Activated CD4-positive, alpha-beta T cell treated with anti-CD3 and anti-CD28 coated beads, Interleukin-2, Interleukin-6, amounts not matched to agents 100 ng/mL and 50 ng/mL, durations not matched to agents 16 hours and 8 hours (primary cell): ENCODE measurements around the gene RTL1.

Source experiments
- DNase-seq: peaks from one replicate; pipeline ENCODE4 v3.0.0-alpha.2; 2020

The RTL1 gene

GRCh38 chr14:100845341-100845740 is 58.2 kb downstream of the RTL1 start:
- DNase-seq, result no peak

DNA sequence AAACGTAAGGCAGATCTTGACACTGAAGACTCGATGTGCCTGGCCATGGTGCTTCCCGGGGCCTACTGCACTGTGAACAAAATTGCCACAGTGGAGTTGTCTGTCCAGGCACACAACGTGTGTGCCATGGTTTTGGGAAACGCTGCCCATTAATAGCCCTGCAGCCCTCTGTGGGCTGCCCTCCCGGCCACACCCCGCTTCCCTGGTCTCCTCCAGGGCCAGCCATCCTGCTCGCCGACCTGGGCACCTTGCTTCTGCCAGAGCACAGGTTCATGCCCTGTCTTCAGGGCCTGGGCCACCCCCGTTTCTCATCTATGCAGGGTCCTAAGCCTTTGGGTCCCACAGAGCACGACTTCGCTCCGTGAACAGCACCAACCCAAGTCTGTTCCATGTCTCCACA is 58.7 kb downstream of the RTL1 start:
- DNase-seq, result no peak

GRCh38 chr14:100844421-100844820 is 59.1 kb downstream of the RTL1 start:
- DNase-seq, result no peak

GRCh38 chr14:100844082-100844408 is 59.5 kb downstream of the RTL1 start:
- DNase-seq, result no peak

- no peak for DNase-seq
Observed at GRCh38 chr14:100842799-100843198, 60.7 kb downstream of the RTL1 start.

GRCh38 chr14:100841761-100842403 is 61.6 kb downstream of the RTL1 start:
- DNase-seq, result no peak

DNA sequence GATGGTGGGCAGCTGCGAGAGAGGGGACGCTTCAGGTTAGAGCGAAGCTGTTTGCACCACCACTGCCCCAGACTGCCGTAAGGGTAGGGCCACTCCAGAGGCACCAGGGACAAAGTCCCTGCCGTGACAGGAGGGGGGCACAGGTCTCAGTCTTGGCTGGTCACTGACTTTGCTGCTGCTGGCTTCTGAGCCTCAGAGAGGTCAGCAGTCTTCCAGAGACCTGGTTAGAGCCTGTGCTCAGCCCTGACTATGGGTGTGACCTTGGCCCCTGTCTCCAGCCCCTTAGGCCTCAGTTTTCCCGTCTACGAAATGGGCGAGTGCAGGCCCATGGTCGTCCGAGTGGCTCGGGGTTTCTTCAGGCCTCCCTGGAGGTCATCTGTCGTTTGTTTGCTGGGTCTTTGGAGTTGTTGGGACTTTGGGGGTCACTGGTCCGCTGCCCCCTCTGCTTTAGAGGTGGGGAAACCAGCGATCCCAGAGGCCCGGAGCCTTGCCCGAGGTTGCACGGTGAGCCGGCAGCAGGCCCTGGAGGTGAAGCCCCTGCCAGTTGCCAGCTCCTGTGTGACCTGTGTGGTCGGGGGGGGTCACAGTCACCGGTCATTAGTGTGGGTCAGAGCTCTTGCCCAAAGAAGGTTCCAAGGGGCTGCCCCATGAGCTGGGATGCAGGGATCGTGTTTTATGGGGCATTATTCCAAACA is 62.3 kb downstream of the RTL1 start:
- no peak for DNase-seq

DNA sequence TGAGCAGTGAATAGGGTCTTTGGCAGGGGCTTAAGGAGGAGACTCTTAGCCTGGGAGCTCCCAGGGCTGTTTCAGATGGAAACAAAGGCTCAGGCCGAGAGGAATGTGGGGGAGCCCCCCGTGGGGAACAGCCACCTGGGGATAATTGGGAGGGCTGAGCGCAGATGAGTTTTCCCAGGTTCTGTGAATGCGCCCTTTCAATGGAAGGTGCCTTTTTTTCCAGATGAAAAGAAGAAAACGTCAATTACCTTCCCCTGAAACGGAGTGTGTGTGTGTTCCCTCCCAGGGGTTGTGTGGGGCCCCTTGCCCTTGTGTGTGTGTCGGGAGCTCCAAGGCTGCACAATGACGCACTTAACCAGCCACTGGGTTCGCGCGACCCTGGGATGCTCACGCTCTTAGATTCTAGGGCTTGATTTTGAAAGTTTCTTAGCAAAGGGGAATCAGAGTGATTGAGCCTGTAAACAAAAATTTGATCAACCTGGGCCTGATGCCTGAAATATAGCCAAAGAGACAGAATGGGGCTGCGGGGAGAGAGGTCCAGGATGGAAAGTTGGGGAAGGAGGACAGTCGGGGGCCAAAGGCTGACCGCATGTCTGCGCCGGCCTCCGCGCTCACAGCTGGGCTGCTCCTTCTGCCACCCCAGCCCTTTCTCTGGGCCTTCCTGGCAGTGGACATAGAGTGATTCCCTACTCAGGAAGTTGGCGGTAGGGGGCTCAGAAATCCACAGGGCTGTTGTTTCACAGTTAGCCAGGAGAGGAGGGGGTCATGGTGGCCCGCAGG is 63.0 kb downstream of the RTL1 start:
- no peak for DNase-seq

GRCh38 chr14:100839681-100840111 is 63.8 kb downstream of the RTL1 start:
- DNase-seq, result no peak

GRCh38 chr14:100839315-100839585 is 64.3 kb downstream of the RTL1 start:
- no peak for DNase-seq

DNA sequence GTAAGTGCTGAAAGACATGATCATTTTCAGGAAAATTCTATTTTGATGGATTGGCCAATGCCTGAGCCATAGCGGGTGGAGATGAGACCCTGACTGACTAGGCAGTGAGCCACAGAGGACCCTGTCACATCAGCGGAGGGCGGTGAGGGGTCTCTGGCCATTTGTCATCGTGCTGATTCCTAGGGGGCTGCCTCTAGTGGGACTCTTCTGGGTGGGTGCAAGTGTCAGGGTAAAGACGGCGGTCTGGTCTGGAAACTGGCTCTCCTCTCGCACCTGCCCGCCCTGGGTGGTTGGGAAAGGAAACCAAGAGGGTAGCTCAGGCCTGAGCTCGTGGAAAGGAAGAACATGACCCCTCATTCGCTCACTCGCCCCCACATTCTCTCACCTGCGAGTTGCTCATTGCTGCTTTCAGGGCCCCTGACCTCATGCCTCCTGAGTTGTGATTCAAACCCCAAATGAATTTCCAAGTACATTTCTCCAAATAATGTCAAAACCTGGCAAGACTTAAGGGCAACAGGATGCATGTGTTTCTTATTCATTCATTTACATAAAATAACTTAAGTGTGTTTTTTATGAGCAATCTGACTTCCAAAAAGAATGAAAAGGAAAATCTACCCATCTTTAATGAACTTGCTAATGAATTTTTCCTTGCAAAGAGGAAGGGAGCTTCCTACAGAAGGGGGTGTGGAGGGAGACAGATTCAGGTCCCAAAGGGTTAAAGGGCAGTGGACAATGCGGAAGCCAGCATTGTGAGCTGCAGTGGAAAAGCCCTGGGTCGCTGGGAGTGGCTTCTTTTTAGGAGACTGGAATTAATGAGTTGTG is 64.8 kb downstream of the RTL1 start:
- no peak for DNase-seq

- no peak for DNase-seq
Observed at GRCh38 chr14:100837805-100838350, 65.6 kb downstream of the RTL1 start.

- no peak for DNase-seq
Observed at GRCh38 chr14:100836941-100837804, 66.3 kb downstream of the RTL1 start.

- no peak for DNase-seq
Observed at GRCh38 chr14:100836311-100836805, 67.2 kb downstream of the RTL1 start.

DNA sequence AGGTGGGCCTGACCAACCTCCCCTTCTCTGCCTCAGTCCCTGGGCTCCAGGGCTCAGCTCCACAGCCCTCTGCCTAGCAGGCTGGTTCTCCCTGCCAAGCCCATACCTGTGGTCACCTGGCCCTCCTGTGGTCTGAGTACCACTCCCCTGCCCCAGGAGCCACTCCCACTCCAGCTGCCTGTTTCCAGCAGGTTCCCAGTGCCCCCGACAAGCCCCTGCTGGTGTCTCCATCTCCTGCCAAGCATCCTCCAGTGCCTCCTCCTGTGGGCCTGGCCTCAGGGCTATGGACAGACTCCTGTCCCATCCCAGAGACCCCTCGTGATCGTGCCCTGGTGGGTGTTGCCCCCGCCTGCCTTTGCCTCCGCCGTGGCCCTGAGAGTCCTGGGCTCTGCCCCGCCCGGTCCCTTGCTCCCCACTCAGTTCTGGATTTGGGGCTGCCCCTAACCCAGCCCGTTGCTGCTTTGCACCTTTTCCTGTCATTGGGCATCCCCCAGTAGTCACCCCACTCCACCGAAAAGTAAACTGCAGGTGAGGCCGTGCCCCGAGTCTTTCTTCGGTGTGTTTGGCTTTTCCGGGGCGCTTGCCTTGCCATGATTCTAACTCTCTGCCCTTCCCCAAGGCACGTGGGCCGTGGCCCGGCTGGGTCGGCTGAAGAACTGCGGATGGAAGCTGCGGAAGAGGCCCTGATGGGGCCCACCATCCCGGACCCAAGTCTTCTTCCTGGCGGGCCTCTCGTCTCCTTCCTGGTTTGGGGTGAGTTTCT is 67.8 kb downstream of the RTL1 start:
- DNase-seq, result no peak

- no peak for DNase-seq
Observed at GRCh38 chr14:100834794-100835547, 68.6 kb downstream of the RTL1 start.

DNA sequence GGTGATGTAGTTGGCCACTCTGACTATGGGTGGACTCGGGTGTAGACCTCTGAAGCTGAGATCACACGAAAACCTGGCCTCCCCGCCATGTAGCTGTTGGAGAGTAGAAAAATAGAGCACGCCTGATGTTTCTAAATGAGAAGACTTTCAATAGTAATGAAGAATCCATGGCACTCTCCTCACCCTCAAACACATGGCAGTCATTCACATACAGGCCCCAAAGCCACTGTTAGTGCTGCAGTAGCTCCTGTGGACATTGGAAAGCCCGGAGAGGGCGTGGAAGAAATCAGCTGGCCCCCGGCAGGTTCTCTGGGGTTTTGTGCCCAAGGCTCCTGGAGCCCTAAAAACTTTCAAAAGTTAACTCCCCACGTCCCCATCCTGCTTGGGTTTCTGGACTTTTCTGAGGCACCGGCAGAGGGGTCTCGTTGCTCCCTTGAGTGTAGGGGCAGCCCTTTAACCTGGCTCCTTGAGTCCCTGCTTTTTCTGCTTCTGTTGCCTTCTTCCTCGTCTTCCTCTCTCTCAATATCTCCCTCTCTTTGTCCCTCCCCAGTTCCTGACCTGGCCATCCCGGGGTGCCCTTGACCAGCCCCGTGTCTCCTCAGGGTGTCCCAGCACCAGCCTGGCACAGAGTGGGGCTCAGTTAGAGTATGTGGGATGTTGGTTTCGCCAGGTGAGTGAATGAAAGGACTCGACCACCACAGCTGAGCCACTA is 69.3 kb downstream of the RTL1 start:
- DNase-seq, result no peak

DNA sequence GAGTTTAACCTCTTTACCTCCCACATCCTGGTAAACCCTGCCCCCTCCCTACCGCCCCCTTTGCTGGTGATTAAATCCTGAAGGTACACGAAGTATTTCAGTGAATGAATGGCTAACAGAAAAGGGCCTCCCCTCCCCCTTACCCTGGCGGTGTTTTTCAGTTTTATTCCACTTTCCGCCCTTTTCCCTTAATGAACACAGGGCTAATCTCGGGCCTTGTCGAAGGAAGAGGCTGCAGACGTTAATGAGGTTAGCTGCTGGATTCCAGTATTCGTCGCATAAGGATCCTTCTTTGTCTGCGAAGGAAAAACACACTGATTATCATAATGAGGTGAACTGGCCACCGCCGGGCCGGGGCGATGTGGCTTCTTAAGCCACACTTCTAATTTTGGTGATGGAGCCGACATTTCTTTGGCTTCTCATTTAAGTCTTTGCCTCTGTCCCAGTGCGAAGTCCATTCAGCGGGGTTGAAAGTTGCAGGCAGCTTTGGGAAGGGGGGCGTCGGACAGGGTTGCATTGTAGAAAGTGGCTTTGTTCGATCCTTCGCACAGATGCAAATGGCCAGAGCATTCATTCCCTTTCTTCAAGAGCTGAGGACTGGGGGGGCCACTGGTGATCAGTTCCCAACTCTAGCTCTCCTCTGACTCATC is 71.1 kb downstream of the RTL1 start:
- DNase-seq, result no peak

DNA sequence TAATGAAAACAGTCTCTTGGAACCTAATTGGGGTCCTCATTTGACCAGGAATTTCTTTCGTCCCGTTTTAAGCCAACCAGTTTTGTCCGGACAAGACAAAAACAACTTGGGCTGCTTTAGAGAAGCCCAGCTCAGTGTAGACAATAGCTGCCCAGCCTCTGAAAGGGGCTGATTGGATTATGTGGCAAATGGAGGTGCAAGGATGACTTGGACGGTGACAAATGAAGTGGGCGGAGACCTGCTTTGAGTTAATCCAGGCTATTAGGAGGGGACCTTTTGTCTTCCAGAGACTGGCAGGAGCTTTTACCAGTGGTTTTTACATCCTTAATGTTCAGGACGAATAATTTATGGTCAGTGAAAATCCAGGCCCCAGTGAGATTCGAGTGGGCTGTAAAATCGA is 72.8 kb downstream of the RTL1 start:
- DNase-seq, result no peak
